RPMI7951 (cell line): ENCODE measurements around the gene OSCAR. TPM values are rescaled to one million over a fixed set of nuclear protein-coding genes. Genes with fewer than 3 reads are reported as not detected.
A peak's percentile ranks its signal among the peaks of the same experiment; 100 is the strongest.

Experiments
- DNase-seq: peaks from one replicate; pipeline ENCODE4 v3.0.0-alpha.2; 2012; ENCODE audit warnings: low read depth
- total RNA-seq: library from RNA; depleted of rRNA; stranded (reverse); fragments of >200 nt; shearing (Covaris generic); gene quantifications from 2 replicates; pipeline ENCODE4 v1.2.3, GENCODE V29; 2014; rRNA removed

OSCAR gene, protein sequence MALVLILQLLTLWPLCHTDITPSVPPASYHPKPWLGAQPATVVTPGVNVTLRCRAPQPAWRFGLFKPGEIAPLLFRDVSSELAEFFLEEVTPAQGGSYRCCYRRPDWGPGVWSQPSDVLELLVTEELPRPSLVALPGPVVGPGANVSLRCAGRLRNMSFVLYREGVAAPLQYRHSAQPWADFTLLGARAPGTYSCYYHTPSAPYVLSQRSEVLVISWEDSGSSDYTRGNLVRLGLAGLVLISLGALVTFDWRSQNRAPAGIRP
- 0.12 TPM in 1 of 2 replicates, not detected in the other for total RNA-seq

DNA sequence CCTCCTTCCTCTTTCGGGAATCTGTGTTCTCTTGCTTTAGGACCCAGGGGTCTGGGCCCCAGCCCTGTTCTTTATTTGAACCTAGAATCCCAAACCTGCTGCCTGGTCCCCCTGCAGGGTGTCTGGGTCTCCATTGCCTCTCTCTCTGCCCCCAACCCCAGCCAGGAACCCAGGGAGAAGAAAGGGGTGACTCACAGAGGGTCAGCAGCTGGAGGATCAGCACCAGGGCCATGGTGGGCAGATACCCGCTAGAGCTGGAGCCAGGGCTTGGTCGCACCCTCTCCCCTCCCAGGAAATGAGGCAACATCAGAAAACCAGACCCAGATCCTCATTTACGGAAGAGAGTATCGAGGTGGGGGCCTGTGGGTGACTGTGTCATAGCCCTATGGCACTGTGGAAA, at the start of gene OSCAR:
TSS of gene OSCAR (minus strand) at position 243 of the 400 bp plus-strand sequence. CDS start at position 232, 11 bp downstream.
- peak; percentile 26 for DNase-seq

DNA sequence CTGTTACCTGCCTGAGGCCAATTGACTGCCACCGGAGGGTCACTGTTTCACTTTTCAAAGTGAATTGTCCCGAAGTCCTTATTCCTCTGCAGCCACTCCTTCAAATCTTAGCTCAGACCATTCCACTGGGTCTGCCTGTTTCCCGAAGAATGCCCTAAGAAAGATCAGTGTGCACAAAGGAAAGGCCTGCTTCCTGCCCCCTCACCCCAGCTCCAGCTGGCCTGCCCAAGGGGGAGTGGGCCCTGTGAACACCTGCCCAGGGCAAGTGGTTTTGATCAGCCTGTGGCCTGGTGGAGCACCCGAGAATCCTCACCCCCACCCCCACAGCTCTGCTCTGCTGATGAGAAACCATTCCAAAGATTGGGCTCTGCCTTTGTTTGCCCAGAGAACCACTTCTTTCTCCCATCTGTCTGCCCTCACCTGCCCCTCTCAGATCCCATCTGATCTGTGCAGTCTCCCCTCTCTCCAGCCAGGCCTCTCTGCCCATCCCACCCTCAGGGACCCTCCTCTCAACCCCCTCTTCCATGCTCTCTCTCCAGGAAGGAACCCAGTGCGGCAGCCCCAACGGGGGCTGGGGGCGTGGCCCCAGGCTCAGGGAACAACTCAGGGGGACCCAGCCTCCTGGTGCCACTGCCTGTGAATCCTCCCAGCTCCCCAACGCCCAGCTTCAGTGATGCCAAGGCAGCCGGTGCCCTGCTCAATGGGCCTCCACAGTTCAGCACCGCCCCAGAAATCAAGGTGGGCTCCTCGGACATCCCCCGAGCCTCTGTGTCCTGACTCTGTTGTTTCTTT, 48.6 kb upstream of the OSCAR start:
- DNase-seq, result no peak

DNA sequence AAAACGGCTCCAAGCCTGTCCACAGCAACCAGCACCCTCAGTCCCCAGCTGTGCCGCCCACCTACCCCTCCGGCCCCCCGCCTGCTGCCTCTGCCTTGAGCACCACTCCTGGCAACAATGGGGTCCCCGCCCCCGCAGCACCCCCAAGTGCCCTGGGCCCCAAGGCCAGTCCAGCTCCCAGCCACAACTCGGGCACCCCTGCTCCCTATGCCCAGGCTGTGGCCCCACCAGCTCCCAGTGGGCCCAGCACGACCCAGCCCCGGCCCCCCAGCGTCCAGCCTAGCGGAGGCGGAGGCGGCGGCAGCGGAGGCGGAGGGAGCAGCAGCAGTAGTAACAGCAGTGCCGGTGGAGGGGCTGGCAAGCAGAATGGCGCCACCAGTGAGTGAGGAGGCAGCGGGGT, 47.6 kb upstream of the OSCAR start:
- DNase-seq, result no peak

DNA sequence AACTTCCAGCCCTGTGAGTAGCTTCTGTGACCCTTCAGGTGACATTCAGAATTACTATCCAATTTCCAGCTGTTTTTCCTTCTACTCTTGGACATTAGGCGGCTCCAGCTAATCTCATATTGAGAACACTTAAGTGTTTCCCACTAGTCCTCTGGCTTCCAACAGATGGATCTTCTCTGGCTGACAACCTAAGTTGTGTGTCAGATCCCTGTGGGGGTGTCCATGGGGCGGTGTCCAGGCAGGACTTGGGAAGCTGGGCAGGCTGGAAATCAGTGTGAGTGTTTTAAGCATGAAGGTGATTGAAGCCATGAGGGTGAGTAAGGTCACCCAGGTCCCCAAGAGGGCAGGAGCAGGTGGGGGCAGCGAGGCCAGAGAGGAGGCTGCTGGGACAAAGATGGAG, 47.1 kb upstream of the OSCAR start:
- DNase-seq, result no peak

DNA sequence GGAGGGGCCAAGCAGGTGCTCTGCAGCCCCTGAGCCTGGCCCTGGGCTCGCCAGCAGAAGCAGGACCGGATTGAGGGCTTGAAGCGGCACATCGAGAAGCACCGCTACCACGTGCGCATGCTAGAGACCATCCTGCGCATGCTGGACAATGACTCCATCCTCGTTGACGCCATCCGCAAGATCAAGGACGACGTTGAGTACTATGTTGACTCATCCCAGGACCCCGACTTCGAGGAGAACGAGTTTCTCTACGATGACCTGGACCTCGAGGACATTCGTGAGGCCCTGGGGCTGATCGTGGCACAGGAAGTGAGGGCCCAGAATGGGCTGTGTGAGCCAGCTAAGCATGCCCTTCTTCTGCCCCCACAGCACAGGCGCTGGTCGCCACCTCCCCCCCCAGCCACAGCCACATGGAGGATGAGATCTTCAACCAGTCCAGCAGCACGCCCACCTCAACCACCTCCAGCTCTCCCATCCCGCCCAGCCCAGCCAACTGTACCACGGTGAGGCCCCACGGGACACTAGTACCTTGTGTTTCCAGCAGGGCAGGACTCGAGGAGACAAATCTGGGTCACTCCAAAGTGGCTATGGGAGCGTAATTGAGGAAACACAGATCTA, 45.0 kb upstream of the OSCAR start:
- no peak for DNase-seq

DNA sequence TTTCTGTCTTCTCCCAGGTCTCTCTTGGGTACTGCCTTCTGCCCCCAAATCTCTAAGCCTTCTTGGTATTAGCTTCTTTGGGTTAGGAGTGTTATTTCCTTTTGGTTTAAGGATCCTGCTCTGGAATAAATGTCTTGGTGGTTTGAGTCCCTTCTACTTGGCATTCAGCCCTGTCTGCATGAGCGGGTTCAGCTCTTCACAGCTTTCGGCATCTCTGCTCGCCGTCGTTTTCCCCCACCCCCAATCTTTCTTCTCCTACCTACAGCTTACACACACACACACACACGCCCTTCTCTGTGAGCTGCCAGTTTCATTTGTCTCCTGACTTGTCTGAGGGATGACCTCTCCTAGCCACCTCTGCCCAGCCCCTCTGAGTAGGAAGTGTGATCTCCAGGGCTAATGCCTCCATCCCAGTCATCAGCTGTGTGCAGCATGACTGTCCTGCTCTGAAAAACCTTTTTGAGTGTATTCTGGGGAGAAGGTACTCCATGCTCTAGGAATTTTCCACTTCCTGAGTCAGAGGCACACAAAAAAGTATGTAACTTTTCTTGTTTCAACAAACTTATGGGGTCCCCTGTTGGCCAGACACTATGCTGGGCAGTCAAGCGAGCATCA, 41.7 kb upstream of the OSCAR start:
- no peak for DNase-seq

DNA sequence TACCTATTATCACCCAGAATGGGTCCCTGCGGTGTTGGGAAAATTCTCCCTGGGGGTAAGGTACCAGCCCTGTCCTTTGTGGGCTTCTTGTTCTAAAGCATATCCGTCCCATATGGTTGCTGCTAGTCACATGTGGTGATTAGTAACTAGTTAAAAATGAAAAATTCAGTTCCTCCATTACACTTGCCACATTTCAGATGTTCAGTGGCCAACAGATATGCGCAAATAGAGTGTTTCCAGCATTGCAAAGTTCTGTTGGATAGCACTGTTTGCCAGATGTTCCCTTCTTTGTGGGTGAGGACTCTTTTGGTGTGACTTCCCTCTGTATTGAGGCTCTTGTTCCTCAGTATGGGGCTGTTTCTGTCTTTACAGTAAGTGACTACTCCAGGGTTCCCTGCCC, 40.8 kb upstream of the OSCAR start:
- DNase-seq, result no peak

DNA sequence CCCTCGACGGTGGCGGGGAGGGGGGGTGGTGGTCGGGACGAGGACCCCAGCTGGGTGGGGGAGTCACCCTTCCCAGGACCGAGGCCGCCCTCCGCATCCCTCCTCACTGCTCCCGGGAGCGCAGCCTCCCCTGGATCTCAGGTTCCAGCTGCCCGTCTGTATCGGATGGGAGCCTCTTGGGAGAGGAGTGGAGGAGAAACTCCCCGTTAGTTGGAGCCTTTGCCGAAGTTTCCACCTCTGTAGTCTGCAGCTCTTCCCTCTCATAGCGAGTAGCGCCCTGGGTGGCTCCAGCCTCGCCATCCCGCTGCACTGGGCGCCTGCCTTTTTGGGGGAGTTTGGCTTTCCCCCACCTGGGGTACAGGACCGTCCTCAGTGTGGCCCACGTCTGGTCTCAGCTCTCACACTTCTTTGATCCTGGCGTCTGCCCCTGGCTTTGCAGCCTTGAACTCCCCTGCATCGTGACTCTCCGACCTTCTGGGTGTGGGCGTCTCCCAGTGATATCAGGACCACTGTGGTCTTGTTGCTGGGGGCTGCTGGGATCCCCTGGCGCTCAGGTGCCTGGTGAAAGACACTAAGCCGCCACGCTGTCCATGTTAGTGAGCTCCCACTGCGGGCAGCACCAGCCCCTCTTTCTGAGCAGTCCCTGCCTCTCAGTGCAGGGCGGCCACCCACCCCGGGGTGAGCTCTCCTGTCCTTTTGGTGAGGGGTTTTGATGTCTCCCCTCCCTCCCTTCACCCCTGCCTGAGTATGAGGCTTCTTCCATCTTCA, 38.1 kb upstream of the OSCAR start:
- DNase-seq, result no peak

DNA sequence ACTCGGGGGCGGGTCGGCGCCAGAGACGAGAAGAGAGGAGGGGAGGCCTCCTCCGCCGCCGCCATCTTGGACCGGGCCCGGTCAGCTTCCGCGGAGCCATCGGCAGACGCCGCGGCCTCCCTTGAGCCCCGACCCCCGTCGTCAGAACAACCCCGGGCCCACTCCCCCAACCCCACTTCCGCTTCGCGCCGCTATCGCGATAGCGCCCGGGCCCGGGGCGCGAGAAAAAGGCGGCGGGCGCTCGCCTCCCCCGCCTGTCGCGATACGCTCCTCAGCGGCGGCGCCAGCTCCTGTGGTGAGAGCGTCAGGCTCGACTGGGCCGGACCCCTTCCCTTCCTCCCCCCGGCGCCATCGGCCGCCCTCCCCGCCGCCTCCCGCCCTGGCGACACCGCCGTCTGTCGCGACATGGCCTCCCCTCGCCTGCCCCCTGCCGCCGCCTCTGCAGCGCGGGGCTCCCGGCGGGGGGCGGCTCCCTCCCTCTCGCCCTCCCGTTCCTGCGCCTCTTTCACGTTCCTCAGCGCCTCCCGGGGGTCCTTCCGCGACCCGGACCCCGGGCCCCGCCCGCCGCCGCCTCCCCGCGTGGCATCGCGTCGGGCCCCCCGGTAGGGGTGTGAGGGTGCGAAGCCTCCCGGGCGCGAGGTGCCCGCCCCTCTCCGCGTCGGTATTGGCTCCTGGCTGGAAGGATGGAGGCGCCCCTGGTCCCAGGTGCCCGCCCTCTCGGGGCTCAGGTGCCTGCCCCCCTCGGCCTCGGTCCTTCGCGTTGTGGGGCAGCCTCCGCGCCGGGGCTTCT, 37.3 kb upstream of the OSCAR start, which contains the start of gene CNOT3:
TSS of gene CNOT3 (plus strand) at position 64 of the 790 bp plus-strand sequence. CDS start 5,217 bp downstream, outside the sequence.
- DNase-seq, result no peak

DNA sequence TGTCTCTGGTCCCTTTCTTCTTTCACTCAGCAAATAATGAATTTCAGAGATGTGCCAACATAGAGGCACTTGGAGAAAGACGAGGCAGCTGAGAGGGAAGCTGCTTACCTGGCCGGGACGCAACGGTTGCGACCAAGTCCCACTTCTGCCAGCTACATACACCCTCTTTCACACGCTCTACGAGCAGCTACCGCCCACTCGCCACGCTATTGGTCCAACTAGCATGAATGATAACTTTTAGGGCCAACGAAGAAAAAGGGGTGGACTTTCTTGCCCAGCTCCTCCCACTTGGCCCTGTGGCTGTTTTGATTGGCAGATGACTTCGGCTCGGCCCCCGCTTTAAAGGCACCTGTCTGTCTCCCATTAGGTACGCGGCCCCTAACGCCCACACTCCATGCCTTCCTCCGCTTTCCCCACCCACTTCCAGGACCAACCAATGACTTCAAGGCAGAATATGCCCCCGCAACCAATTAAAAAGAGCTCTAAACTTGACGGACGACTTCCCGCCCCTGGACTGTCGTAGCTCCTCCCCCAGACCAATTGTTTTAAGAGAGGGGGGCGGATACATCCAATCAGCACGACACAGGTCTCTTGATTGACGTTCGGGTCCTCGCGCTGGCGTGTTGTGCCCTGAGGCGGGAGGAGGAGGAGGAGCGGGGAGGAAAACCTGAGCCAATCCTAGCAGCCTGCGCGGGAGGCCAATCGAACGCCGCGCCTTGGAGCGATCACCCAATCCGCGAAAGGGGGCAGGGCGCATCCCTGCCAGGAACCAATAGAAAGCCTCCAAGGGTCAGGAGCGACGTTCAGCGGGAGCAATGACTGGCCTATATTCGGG, 36.5 kb upstream of the OSCAR start:
- peak; percentile 100 for DNase-seq

DNA sequence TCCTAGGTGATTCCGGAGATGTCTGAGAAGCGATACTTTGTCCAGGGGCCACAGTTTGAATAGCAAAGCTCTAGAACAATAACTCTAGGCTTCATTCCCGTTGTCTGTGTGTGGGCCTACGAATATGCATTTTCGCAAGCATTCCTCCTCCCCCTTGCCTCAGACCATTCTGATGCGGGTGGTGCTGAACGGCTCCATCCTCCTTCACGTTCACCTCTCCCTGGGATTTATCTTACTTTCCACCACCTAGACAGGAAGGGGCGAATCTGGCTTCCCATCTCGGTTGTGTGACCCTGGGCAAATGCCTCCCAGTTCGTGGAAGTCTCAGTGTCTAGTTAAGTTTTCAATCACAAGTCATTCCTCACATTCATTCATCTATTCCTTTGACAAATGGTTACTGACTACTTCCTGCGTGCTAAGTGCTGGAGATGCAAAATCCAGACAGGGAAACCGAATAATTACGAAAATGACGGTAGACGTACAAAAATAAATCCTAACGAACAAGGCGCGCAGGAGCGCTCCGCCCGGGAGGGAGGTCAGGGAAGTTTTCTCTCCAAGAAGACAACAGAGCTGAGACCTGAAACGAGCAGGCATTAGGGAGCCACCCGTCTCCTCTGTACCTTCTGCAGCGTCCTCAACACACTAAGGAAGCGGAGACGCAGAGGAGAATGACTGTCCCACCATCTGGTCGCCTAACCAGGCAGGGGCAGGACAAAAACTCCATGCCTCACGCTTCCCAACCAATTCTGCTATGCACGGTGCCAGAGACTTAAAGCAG, 35.7 kb upstream of the OSCAR start:
- no peak for DNase-seq

DNA sequence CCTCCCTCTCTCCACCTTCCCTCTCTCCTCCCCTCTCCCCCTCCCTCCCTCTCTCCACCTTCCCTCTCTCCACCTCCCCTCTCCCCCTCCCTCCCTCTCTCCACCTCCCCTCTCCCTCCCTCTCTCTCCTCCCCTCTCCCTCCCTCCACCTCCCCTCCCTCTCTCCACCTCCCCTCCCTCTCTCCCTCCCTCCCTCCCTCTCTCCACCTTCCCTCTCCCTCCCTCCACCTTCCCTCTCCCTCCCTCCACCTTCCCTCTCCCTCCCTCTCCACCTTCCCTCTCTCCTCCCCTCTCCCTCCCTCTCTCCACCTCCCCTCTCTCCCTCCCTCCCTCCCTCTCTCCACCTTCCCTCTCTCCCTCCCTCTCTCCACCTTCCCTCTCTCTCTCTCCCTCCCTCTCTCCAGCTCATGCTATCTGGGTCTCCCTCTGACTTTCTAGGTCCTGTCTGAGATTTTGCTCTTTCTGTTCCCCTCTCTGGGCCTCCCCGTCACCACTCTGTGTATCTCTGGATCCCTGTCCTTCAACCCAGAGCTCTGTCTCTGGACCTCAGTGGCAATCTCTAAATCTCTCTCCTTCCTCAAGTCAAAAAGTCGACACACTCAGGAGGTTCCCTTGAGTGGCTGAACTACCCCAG, 33.5 kb upstream of the OSCAR start:
- no peak for DNase-seq

DNA sequence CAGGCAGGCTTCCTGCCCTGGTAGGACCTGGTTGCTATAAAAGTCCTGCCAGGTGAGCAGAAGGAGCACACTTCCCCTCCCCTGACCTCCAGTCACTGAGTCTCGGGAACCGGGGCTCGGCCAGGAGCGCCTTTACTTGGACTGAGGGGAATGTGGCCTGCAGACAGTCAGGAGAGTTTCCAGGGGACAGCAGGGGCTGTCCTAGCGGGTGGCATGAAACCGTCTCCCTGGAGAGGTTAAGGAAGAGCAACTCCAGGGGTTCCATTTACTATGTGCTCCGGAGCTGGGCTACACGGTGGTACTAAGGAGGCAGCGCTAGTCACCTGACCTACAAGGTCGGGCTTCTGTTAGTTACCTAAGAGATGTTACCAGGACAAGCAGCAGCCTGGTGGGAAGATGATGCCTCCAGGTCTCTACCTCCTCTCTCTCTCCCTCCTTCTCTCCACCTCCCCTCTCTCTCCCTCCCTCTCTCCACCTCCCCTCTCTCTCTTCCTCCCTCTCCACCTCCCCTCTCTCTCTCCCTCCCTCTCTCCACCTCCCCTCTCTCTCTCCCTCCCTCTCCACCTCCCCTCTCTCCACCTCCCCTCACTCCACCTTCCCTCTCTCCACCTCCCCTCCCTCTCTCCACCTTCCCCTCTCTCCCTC, 32.8 kb upstream of the OSCAR start:
- DNase-seq, result no peak

DNA sequence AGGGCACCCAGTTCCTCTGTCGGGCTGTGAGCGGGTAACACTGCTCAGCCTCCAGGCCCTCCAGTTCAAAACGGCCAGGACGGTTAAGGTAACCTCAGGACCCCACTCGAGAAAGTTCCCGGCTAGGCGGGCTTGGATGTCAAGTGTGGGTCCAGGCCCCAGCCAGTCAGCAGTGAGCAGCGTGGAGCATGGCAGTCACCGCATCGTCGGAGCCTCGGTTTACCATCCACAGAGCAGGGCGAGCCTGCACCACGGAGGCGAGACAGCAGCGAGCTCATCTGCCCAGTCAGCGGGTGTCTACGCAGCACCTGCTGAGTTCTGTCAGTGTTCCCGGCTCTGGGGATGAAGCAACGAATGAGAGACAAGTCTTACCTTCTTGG, 29.0 kb upstream of the OSCAR start:
- DNase-seq, result no peak

DNA sequence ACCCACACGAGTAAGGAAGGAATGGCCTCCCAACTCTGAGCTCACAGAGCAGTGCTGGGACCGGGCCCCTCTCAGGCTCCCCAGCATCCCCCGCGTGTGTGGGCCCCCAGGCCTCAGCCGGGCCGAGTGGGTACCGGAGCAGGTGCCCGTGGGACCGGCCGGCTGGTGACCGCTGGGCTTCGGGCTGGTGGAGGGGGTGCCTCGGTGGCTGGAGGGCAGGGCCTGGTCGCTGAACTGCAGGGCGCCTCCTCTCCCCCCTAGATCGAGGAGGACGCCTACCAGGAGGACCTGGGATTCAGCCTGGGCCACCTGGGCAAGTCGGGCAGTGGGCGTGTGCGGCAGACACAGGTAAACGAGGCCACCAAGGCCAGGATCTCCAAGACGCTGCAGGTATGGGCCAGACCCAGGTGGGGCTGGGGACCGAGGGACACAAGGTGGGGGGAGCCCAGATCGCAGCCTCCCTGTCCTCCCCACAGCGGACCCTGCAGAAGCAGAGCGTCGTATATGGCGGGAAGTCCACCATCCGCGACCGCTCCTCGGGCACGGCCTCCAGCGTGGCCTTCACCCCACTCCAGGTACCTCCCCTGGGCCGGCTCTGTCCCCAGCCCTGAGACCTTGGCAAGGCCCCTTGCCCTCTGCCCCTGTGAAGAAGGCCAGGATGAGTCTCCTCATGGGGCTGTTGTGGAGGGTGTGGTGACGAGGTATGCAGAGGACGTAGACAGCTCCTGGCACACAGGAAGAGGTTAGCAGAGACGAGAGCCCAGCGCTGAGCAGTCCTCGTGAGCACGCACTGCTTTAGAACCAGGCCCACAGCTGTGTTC, 28.4 kb upstream of the OSCAR start:
- DNase-seq, result no peak

DNA sequence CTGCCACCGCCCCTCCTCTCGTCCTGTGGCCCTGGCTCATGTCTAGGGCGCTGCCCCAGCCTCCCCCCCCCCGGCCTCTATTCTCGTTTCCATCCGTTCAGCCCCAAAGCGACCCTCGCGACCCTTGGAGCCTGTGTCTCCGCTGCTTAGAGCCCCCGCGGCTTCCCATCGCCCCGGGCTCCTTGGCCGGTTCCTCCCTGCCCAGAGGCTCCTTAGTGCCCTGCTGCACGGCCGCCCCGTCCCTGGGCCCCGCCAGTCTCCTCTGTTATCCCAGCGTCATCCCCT, 27.8 kb upstream of the OSCAR start:
- DNase-seq, result no peak

DNA sequence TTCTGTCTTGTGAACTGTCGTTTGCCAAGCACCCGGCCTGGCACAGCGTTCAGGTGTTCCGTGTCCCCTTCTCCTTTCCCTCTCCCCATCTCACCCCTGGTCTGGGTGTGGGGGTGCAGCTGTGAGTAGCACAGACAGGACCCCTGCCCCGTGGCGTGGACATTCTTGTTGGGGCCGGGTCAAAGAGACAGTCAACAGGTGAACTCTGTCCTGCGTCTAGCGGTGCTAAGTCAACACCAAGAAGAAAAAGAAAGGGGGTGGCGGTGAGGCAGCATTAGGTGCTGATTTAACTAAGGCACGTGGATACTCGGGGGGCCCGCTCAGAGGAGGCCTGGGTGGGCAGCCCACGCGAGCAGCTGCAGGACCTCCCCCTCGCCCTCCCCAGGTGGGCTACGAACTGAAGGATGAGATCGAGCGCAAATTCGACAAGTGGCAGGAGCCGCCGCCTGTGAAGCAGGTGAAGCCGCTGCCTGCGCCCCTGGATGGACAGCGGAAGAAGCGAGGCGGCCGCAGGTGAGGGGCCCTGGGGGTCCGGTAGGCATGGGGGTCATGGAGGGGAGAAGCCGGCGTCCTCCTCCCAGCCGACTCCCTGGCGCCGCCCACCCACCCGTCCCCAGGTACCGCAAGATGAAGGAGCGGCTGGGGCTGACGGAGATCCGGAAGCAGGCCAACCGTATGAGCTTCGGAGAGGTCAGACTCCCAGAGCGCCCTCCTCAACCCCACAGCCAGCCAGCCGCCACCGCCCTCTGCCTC, 27.3 kb upstream of the OSCAR start:
- DNase-seq, result no peak
